GM21717 (cell line): ENCODE data around the gene PARP11.

ENCODE experiments used
- ATAC-seq: cut with Tn5 transposase; IDR thresholded peaks from one replicate; pipeline ENCODE4 v1.9.1; 2021; ENCODE audit warnings: mild to moderate bottlenecking, moderate library complexity; ENCODE audit not compliant: unreplicated experiment

PARP11 gene

DNA sequence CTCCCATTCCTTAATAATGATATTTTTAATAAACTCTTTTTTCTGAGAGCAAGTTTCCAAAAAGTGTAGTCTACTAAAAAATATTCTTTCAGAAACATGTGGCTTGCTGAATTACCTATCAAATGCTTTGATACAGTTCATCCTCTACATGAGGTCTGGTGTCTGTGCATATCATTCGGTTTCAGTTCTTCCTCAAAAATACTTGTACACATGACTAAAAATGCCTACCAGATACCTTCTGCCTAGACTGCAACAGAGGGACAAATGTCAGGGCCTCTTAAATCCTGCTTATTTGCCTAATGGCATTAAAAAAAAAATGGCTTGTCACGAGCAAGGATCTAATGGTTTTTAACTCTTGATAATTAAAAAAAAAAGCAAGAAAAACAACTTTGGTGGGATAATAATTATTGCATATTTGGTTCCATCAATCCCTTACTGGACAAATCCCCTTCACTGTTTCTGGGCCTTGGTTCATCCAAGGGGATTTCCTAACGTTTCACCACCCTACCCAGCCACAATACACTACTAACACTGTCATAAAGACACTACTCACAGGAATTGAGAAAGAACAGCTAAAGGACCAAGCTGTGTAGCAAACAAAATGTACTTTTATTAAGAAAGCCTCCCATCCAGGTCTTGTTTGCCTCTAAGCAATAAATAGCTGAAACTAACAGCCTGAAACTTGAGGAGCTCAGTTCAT lies 45.7 kb downstream of the PARP11 start:
- no peak for ATAC-seq

GRCh38 chr12:3821441-3821840 lies 51.8 kb downstream of the PARP11 start:
- ATAC-seq, result no peak

- no peak for ATAC-seq
Measured at GRCh38 chr12:3820122-3820521, 53.1 kb downstream of the PARP11 start.

GRCh38 chr12:3816266-3816665 lies 56.9 kb downstream of the PARP11 start:
- ATAC-seq, result no peak

GRCh38 chr12:3815094-3815766 lies 58.0 kb downstream of the PARP11 start:
- ATAC-seq, result no peak

DNA sequence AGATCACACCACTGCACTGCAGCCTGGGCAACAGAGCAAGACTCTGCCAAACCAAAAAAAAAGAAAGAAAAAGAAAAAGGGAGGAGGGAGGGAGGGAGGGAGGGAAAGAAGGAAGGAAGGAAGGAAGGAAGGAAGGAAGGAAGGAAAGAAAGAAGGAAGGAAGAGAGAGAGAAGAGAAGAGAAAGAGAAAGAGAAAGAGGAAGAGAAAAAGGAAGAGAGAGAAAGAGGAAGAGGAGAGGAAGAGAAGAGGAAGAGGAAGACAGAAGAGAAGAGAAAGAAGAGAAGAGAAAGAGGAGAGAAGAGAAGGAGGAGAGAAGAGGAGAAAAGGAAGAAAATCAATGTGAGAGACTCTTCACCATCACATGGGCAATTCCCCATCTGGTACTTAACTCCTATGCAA lies 62.7 kb downstream of the PARP11 start:
- no peak for ATAC-seq

- ATAC-seq, result no peak
Measured at GRCh38 chr12:3810016-3810370, 63.2 kb downstream of the PARP11 start.

GRCh38 chr12:3809357-3810015 lies 63.7 kb downstream of the PARP11 start:
- no peak for ATAC-seq

GRCh38 chr12:3805077-3805476 lies 68.1 kb downstream of the PARP11 start:
- no peak for ATAC-seq

DNA sequence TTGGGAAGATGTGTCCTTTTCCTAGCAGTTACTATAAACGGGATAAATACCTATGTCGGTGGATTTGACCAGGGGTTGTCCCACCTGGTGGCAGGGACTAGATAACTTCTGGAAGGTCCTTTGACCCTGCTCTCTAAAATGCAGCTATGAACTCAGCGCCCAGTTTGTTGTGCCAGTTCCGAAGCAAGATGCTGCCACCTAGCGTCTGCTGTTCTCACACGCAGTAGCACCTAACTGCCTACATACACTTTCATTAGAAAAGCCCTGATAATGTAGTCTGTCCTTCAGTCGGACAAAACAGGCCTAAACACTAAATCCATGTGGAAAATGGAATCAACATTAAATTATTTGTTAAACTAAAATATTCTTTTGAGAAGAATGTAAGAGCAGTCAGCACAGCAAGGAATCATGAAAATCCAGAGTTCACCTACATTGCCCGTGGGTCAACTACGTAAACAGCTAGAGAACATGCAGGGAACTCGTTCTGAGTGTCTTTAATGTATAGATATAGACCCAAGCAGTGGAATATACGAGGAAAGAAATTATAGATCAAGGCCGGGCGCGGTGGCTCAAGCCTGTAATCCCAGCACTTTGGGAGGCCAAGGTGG lies 69.2 kb downstream of the PARP11 start:
- no peak for ATAC-seq

DNA sequence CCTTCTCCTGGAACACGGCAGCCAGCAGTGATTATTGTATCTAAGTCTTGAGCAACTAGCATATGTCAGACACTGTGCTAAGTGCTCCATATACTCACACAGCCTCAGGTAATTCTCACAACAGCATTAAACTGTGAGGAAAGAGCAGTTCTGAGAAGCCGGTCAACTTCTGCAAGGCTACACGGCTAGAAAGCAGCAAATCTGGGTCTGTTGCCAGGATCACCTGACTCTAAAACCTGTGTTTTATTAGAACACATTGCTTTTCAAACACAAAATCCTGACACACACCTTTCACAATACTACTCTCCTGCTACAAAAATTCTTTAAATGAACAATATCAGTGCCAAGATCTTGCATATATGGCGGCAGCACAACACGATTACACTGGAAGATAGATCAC lies 70.5 kb downstream of the PARP11 start:
- no peak for ATAC-seq

- ATAC-seq, result no peak
Measured at GRCh38 chr12:3797531-3798048, 75.6 kb downstream of the PARP11 start.

DNA sequence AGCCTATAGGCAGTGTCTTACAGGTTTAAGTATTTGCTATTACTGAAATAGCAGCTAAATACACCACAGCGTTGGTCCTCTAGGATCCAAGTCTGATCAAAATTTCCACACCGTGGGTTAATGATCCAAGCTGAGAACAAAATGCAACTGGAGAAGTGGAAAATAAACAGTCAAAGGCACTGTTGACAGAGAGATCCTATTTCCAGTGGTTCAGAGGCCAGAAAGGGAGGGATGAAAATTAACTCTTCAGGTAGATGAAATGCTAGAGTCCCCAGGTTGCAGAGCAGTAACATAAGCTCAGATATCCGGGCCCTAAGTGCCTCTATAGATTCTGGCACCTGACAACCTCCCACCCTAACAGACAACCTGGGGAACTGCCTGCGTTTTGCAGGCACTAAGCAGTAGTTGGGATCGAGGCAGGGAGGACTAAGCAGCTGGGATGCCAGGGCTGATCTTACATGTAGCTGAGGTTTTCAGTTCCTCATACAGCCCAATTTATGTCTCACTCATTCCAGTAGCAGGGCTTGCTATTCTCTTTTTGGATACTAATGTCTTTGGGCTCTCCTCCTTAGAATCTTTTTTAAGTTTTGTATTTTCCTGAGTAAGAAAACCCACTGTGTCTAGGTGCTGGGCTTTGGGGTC lies 77.6 kb downstream of the PARP11 start:
- no peak for ATAC-seq

DNA sequence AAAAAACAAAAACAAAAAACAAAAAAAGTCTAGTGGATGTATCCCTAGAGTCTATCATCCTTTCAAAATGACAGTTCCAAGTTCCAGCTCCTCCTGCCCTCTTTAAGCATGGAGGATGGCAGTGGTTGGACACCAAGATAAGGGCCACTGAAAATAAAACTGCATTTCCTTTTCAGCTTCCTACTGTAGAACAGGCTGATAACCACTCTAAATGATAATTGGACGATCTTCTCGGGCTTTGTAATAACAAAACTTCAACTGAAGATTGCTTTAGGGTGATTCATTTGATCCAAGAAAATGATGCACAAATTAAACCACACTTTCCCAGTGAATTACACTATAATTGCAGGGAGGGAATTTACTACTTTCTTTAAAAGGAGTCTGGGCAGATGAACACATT lies 78.1 kb downstream of the PARP11 start:
- no peak for ATAC-seq

- no peak for ATAC-seq
Measured at GRCh38 chr12:3792623-3793288, 80.4 kb downstream of the PARP11 start.

GRCh38 chr12:3791256-3791874 lies 81.8 kb downstream of the PARP11 start:
- no peak for ATAC-seq

DNA sequence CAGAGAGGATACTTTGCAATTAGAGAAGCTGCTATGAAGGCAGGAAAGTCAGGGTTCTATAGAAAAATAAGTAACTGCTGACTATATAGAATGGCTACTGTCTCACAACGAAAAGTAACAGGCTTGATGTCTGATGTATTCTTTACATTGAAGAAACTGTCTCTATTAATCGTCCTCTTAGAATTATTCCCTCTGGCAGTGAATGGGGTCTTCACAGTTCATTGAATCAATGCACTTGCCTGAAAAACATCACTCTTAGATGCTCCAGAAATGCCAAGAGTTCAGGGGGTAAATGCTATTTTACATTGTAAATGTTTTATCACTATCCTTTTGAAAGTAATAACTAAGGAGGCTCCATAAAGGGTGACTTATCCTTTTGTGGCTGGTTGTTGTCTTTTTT lies 82.6 kb downstream of the PARP11 start:
- no peak for ATAC-seq

GRCh38 chr12:3789838-3790237 lies 83.4 kb downstream of the PARP11 start:
- no peak for ATAC-seq

DNA sequence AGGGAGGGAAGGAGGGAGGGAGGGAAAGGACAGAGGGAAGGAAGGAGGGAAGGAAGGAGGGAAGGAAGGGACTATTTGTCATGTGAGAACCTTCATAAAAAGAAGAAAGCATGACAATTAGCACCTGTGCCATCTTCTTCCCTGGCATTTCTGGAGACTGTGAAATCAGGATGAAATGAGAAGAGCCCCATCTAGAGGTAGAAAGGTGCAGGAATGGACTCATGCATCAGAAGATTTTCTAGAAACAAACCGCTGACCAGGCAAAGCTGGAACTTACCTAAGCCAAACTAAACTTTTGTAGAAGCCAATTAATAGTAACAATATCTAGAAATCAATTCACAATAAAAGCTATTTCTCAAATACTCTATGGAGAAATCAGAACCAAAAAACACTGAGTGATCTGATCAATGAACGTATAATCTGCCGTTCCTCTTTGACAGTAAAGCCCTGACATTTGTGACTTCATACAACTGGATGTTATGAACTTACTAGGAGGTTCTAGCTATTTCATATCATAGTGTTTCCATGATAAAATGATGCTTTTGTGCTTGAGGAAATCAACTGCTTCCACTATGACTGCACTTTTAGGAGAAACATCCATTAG lies 95.9 kb downstream of the PARP11 start:
- ATAC-seq, result no peak
